H9 (cell line): Measurements from ENCODE around the gene SPEG. TPM values are rescaled to one million over a fixed set of nuclear protein-coding genes. Genes with fewer than 3 reads are reported as not detected.

Experiments
- DNase-seq: peaks from one replicate; pipeline ENCODE4 v3.0.0-alpha.2; 2017
- H2AFZ ChIP-seq: one replicate; pipeline ENCODE4 v1.6.1; 2013; ENCODE audit warnings: mild to moderate bottlenecking, low read length, control low read depth, moderate library complexity
- H2AK5ac ChIP-seq: 2 replicates; pipeline ENCODE4 v1.6.1; 2013; ENCODE audit warnings: low read length, control low read depth, mixed read lengths; ENCODE audit not compliant: insufficient read length
- H2BK120ac ChIP-seq: one replicate; pipeline ENCODE4 v1.6.1; 2013; ENCODE audit warnings: low read depth, mild to moderate bottlenecking, low read length, control low read depth, inconsistent platforms; ENCODE audit not compliant: poor library complexity, severe bottlenecking
- H2BK12ac ChIP-seq: 2 replicates; pipeline ENCODE4 v1.6.1; 2013; ENCODE audit warnings: low read length, control low read depth, mixed read lengths, low read depth; ENCODE audit not compliant: insufficient read length
- H2BK15ac ChIP-seq: 2 replicates; pipeline ENCODE4 v1.6.1; 2013; ENCODE audit warnings: low read depth, low read length, control low read depth
- H2BK20ac ChIP-seq: one replicate; pipeline ENCODE4 v1.6.1; 2013; ENCODE audit warnings: low read depth, mild to moderate bottlenecking, low read length, control low read depth, inconsistent platforms; ENCODE audit not compliant: poor library complexity, severe bottlenecking
- H2BK5ac ChIP-seq: 2 replicates; pipeline ENCODE4 v1.6.1; 2013; ENCODE audit warnings: low read length, control low read depth, mixed read lengths; ENCODE audit not compliant: insufficient read length
- H3K14ac ChIP-seq: 2 replicates; pipeline ENCODE4 v1.6.1; 2013; ENCODE audit warnings: low read length, control low read depth; ENCODE audit not compliant: insufficient read depth
- H3K18ac ChIP-seq: 2 replicates; pipeline ENCODE4 v1.6.1; 2013; ENCODE audit warnings: low read depth, mild to moderate bottlenecking, mixed read lengths, low read length, control low read depth; ENCODE audit not compliant: insufficient read length
- H3K23ac ChIP-seq: 2 replicates; pipeline ENCODE4 v1.6.1; 2013; ENCODE audit warnings: low read length, control low read depth, mixed read lengths, low read depth; ENCODE audit not compliant: insufficient read length
- H3K23me2 ChIP-seq: 2 replicates; pipeline ENCODE4 v1.6.1; 2013; ENCODE audit warnings: low read depth, mild to moderate bottlenecking, mixed read lengths, low read length, control low read depth; ENCODE audit not compliant: insufficient read length, poor library complexity, severe bottlenecking
- H3K27ac ChIP-seq: 2 replicates; pipeline ENCODE4 v1.5.1; 2013; ENCODE audit warnings: low read length, control low read depth, mixed read lengths, low read depth; ENCODE audit not compliant: insufficient read length
- H3K27me3 ChIP-seq: 2 replicates; pipeline ENCODE4 v1.6.1; 2013; ENCODE audit warnings: low read length, control low read depth, inconsistent platforms; ENCODE audit not compliant: insufficient read depth
- H3K4ac ChIP-seq: 2 replicates; pipeline ENCODE4 v1.6.1; 2013; ENCODE audit warnings: low read depth, mild to moderate bottlenecking, control low read depth, inconsistent platforms, low read length, moderate library complexity
- H3K4me1 ChIP-seq: 2 replicates; pipeline ENCODE4 v1.6.1; 2013; ENCODE audit warnings: low read length, control low read depth, inconsistent platforms; ENCODE audit not compliant: insufficient read depth
- H3K4me2 ChIP-seq: 2 replicates; pipeline ENCODE4 v1.6.1; 2013; ENCODE audit warnings: low read length, control low read depth, mixed read lengths; ENCODE audit not compliant: insufficient read length, insufficient read depth
- H3K56ac ChIP-seq: 2 replicates; pipeline ENCODE4 v1.6.1; 2013; ENCODE audit warnings: low read depth, mild to moderate bottlenecking, mixed read lengths, low read length, control low read depth; ENCODE audit not compliant: insufficient read length
- H3K79me1 ChIP-seq: 2 replicates; pipeline ENCODE4 v1.6.1; 2013; ENCODE audit warnings: low read depth, mild to moderate bottlenecking, moderate library complexity, low read length, control low read depth, inconsistent platforms; ENCODE audit not compliant: insufficient read depth, poor library complexity, severe bottlenecking
- H3K79me2 ChIP-seq: 2 replicates; pipeline ENCODE4 v1.6.1; 2013; ENCODE audit warnings: low read length, control low read depth, inconsistent platforms; ENCODE audit not compliant: insufficient read depth
- H3K9ac ChIP-seq: 2 replicates; pipeline ENCODE4 v1.6.1; 2013; ENCODE audit warnings: low read length, control low read depth, mixed read lengths; ENCODE audit not compliant: insufficient read length; ENCODE audit errors: extremely low read depth
- H3K9me3 ChIP-seq: one replicate; pipeline ENCODE4 v1.6.1; 2013; ENCODE audit warnings: low read depth, low read length, inconsistent platforms; ENCODE audit not compliant: control insufficient read depth
- H3T11ph ChIP-seq: one replicate; pipeline ENCODE4 v1.6.1; 2013; ENCODE audit warnings: mild to moderate bottlenecking, low read length, control low read depth, inconsistent platforms
- H4K20me1 ChIP-seq: one replicate; pipeline ENCODE4 v1.6.1; 2013; ENCODE audit not compliant: control insufficient read depth, insufficient read length, insufficient read depth
- H4K5ac ChIP-seq: 2 replicates; pipeline ENCODE4 v1.6.1; 2013; ENCODE audit warnings: low read depth, mild to moderate bottlenecking, mixed read lengths, low read length, control low read depth; ENCODE audit not compliant: insufficient read length
- H4K8ac ChIP-seq: replicated peaks from 2 replicates; pipeline ENCODE4 v1.6.1; 2013; ENCODE audit warnings: low read length, control low read depth, mixed read lengths, low read depth; ENCODE audit not compliant: insufficient read length
- H4K91ac ChIP-seq: 2 replicates; pipeline ENCODE4 v1.6.1; 2013; ENCODE audit warnings: low read depth, mild to moderate bottlenecking, moderate library complexity, mixed read lengths, low read length, control low read depth; ENCODE audit not compliant: insufficient read length
- H3K27ac Mint-ChIP-seq, 3 experiments: 2 replicates in 2 of 3; 3 replicates in 1 of 3; pipeline ENCODE4 v1.8.0; 2020 to 2021; ENCODE audit warnings: mixed read lengths in 3 of 3, mild to moderate bottlenecking in 1 of 3, moderate library complexity in 1 of 3
- H3K27me3 Mint-ChIP-seq: 2 replicates; pipeline ENCODE4 v1.8.0; 2021; ENCODE audit warnings: low read depth, mild to moderate bottlenecking, moderate library complexity, mixed read lengths
- H3K36me3 Mint-ChIP-seq, 3 experiments: 2 replicates in 2 of 3; 3 replicates in 1 of 3; pipeline ENCODE4 v1.8.0; 2020 to 2021; ENCODE audit warnings: low read depth in 3 of 3, mixed read lengths in 3 of 3; ENCODE audit not compliant: insufficient read depth in 1 of 3
- H3K4me1 Mint-ChIP-seq, 2 experiments: 2 replicates each; pipeline ENCODE4 v1.8.0; 2020; ENCODE audit warnings: mixed read lengths in 2 of 2
- H3K4me3 Mint-ChIP-seq, 2 experiments: 2 replicates in 1 of 2; 3 replicates in 1 of 2; pipeline ENCODE4 v1.8.0; 2020 to 2021; ENCODE audit warnings: mild to moderate bottlenecking in 2 of 2, mixed read lengths in 2 of 2, moderate library complexity in 1 of 2
- H3K9me3 Mint-ChIP-seq, 2 experiments: 2 replicates in 1 of 2; 3 replicates in 1 of 2; pipeline ENCODE4 v1.8.0; 2020; ENCODE audit warnings: mild to moderate bottlenecking in 2 of 2, mixed read lengths in 2 of 2, moderate library complexity in 1 of 2
- WGBS: extraction: QIAGEN DNeasy Blood & Tissue Kit; methylation state at CpG from one replicate; pipeline ENCODE4 v1.1.7; 2013; ENCODE audit warnings: missing lambda C conversion rate, low lambda C conversion rate, mixed read lengths; ENCODE audit not compliant: insufficient read length; ENCODE audit errors: extremely low coverage; 5-methylcytosine and 5-hydroxymethylcytosine counted together
- total RNA-seq: library from RNA; stranded (reverse); gene quantifications from 2 replicates; pipeline ENCODE4 v1.2.1, GENCODE V29; 2021
- TF ChIP-seq, protein P1 (sequence below): fragments of 200-600 bp; sonication (generic); conservative IDR thresholded peaks from 3 replicates; pipeline ENCODE4 v1.8.0; 2021; ENCODE audit warnings: antibody characterized with exemption, mild to moderate bottlenecking

The SPEG gene
- total RNA-seq, 1 experiment from 2014 or later: 23.7 TPM

DNA sequence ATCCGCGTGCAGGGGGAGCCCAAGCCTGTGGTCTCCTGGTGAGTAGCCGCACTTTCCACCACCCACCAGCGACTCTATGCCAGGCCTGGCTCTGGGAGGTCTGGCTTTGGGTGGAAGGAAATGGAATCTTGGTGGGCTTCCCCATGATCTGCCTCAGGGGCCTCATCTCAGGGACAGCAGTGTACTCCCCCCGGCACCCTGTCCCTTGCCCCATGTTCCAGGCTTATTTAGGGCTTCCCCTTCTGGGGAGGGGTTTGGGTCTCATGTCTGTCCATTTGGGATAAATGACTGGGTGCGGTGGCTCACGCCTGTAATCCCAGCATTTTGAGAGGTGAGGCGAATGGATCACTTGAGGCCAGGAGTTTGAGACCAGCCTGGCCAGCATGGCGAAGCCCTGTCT is 27.7 kb downstream of the SPEG start:
- Histone ChIP-seq H2AFZ (no peak overlapping the region), H3K56ac (no peak overlapping the region), H2BK120ac (no peak overlapping the region), H3K9ac (no peak overlapping the region), H3K79me2 (no peaks in the 10 kb centered on the region), H3K4me1 (no peaks in the 10 kb centered on the region; the same call in 1 of the 2 replicates), H2BK20ac (no peak overlapping the region), H2AK5ac (no peak overlapping the region), H2BK12ac (no peak overlapping the region), H3K9me3 (no peaks in the 10 kb centered on the region), H3K23ac (no peak overlapping the region), H3K4ac (no peak overlapping the region), H3K79me1 (no peaks in the 10 kb centered on the region), H4K5ac (no peak overlapping the region), H3K27me3 (no peaks in the 10 kb centered on the region), H3K18ac (no peak overlapping the region), H4K91ac (no peak overlapping the region), H3K14ac (no peak overlapping the region), H3K23me2 (no peaks in the 10 kb centered on the region), H2BK5ac (no peak overlapping the region), H4K8ac (no peak overlapping the region), H3K27ac (no peak overlapping the region), H3K4me2 (no peak overlapping the region), H4K20me1 (no peaks in the 10 kb centered on the region), H3T11ph (no peak overlapping the region), H2BK15ac (no peak overlapping the region)
- peaks cover 4 to 20% (median 9%) of the 10 kb centered on the region in 3 experiments for H3K36me3 Mint-ChIP-seq
- DNase-seq: no peak
- no peaks in the 10 kb centered on the region; a peak in 1 of 5 replicates for H3K9me3 Mint-ChIP-seq
- WGBS: no CpG with 5 or more reads among the region's 9 CpGs
- peak overlapping the region in 1 of 2 experiments; percentile 38; a peak in 1 of 5 replicates for H3K4me3 Mint-ChIP-seq
- TF ChIP-seq, protein P1, sequence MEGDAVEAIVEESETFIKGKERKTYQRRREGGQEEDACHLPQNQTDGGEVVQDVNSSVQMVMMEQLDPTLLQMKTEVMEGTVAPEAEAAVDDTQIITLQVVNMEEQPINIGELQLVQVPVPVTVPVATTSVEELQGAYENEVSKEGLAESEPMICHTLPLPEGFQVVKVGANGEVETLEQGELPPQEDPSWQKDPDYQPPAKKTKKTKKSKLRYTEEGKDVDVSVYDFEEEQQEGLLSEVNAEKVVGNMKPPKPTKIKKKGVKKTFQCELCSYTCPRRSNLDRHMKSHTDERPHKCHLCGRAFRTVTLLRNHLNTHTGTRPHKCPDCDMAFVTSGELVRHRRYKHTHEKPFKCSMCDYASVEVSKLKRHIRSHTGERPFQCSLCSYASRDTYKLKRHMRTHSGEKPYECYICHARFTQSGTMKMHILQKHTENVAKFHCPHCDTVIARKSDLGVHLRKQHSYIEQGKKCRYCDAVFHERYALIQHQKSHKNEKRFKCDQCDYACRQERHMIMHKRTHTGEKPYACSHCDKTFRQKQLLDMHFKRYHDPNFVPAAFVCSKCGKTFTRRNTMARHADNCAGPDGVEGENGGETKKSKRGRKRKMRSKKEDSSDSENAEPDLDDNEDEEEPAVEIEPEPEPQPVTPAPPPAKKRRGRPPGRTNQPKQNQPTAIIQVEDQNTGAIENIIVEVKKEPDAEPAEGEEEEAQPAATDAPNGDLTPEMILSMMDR: no peak
- H3K4me1 Mint-ChIP-seq: peaks cover 37 to 41% of the 10 kb centered on the region in 2 experiments
- H3K27me3 Mint-ChIP-seq: peaks cover 4% of the 10 kb centered on the region
- H3K27ac Mint-ChIP-seq: peak overlapping the region in 1 of 3 experiments; percentile 59; a peak in 2 of 7 replicates
